ENCODE measurements around the gene SORCS2. TPM values are rescaled to one million over a fixed set of nuclear protein-coding genes. Genes with fewer than 3 reads are reported as not detected.

The SORCS2 gene
- total and polyA plus RNA-seq, 8 donors: 4.6 to 9.7 (median 7.2) TPM

GRCh38 chr4:7610022-7610670 is 417.8 kb downstream of the SORCS2 start:
- Histone ChIP-seq H3K4me1 (no peaks in the 10 kb centered on the region), H3K4me3 (no peak overlapping the region), H3K9me3 (no peaks in the 10 kb centered on the region), H3K36me3 (no peaks in the 10 kb centered on the region), H3K27ac (no peak overlapping the region), H3K27me3 (peaks cover 0 to 10% of the 10 kb centered on the region in 2 donors)
- no peak for DNase-seq
- no peak for ATAC-seq
- intact Hi-C loops (cut with DNase I): no loop called here
- TF ChIP-seq CTCF (IDR thresholded peaks at IDR 0.05): no peak

GRCh38 chr4:7610841-7611240 is 418.5 kb downstream of the SORCS2 start:
- DNase-seq (no peak), ATAC-seq (no peak)
- Histone ChIP-seq H3K36me3 (no peaks in the 10 kb centered on the region), H3K9me3 (no peaks in the 10 kb centered on the region), H3K27ac (no peak overlapping the region), H3K4me1 (no peaks in the 10 kb centered on the region), H3K27me3 (peaks cover 0 to 10% of the 10 kb centered on the region in 2 donors), H3K4me3 (no peak overlapping the region)
- no peak for TF ChIP-seq CTCF (IDR thresholded peaks at IDR 0.05)
- intact Hi-C loops (cut with DNase I): no loop called here

- Histone ChIP-seq H3K36me3 (no peaks in the 10 kb centered on the region), H3K9me3 (no peaks in the 10 kb centered on the region), H3K27me3 (peaks cover 0 to 10% of the 10 kb centered on the region in 2 donors), H3K4me3 (no peak overlapping the region), H3K27ac (no peak overlapping the region), H3K4me1 (no peaks in the 10 kb centered on the region)
- DNase-seq: no peak
- no peak for TF ChIP-seq CTCF (IDR thresholded peaks at IDR 0.05)
- intact Hi-C loops (cut with DNase I): no loop called here
- ATAC-seq: no peak
Measured at GRCh38 chr4:7612311-7612897, 420.1 kb downstream of the SORCS2 start.

GRCh38 chr4:7614350-7614949 is 422.1 kb downstream of the SORCS2 start:
- intact Hi-C loops (cut with DNase I): no loop called here
- no peak for DNase-seq
- no peaks in the 10 kb centered on the region for H3K36me3 ChIP-seq
- H3K4me3 ChIP-seq: no peak overlapping the region
- H3K9me3 ChIP-seq: no peaks in the 10 kb centered on the region
- TF ChIP-seq CTCF (IDR thresholded peaks at IDR 0.05): no peak
- peaks cover 0 to 5% of the 10 kb centered on the region in 2 donors for H3K27me3 ChIP-seq
- no peaks in the 10 kb centered on the region for H3K4me1 ChIP-seq
- H3K27ac ChIP-seq: no peak overlapping the region
- ATAC-seq: no peak

GRCh38 chr4:7616193-7616592 is 423.9 kb downstream of the SORCS2 start:
- DNase-seq: no peak
- no peak for TF ChIP-seq CTCF (IDR thresholded peaks at IDR 0.05)
- H3K27ac ChIP-seq: no peak overlapping the region
- H3K27me3 ChIP-seq: peaks cover 0 to 16% of the 10 kb centered on the region in 2 donors
- H3K9me3 ChIP-seq: no peaks in the 10 kb centered on the region
- no peaks in the 10 kb centered on the region for H3K36me3 ChIP-seq
- H3K4me3 ChIP-seq: no peak overlapping the region
- no peaks in the 10 kb centered on the region for H3K4me1 ChIP-seq
- intact Hi-C loops (cut with DNase I): no loop called here
- no peak for ATAC-seq

All from left lung (tissue), 10 donors.